GM21619 (cell line): ENCODE measurements around the gene DBN1.

ENCODE experiments used
- ATAC-seq: cut with Tn5 transposase; IDR thresholded peaks from one replicate; pipeline ENCODE4 v1.9.1; 2021; ENCODE audit not compliant: unreplicated experiment

The DBN1 gene

GRCh38 chr5:177410575-177410974, 62.9 kb downstream of the DBN1 start:
- ATAC-seq, result no peak

DNA sequence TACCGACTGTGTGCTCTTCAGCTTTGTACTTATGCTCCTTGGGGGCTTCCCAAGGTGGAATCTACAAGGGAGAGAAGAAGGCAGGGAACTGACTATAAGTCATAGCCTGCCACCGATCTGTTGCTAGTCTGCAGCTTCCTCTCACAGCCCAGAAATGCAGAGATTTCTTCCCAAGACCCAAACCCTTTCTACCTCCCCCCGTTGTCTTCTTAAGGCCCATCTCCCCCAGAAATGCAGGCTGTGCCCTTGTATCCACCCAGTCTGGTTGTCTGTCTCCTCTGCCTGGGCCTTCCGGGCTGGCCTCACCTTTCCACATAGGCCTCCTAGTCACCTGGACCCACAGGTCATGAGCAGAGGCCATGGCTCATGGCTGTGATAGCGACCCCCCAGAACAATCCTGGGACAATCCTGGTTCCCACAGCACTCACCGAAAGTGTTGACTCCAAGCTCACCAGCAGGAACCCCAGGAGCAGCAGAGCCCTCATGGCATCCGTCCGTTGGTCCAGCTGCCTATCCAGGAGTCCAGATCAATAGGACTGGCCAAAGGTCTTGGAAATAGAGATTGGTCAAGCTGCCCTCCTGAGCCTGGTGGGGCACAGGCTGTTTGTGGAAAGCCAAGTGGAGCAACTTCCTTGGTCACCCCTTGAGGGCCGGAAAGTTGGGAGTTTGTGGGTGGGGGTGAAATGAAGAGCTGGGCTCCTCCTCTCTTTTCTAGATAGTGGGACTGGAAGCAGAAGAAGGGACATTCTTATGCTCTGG, 64.2 kb downstream of the DBN1 start, which contains the start of gene F12:
Gene F12 (minus strand): TSS at position 522 of the 759 bp plus-strand sequence. CDS start 37 bp downstream, at position 485.
- no peak for ATAC-seq
